Right forelimb (tissue), 1 donor: Measurements from ENCODE around the gene TDRD5.

Source experiments
- DNase-seq: peaks from one replicate; pipeline ENCODE4 v3.0.0-alpha.2; 2018

The TDRD5 gene, protein sequence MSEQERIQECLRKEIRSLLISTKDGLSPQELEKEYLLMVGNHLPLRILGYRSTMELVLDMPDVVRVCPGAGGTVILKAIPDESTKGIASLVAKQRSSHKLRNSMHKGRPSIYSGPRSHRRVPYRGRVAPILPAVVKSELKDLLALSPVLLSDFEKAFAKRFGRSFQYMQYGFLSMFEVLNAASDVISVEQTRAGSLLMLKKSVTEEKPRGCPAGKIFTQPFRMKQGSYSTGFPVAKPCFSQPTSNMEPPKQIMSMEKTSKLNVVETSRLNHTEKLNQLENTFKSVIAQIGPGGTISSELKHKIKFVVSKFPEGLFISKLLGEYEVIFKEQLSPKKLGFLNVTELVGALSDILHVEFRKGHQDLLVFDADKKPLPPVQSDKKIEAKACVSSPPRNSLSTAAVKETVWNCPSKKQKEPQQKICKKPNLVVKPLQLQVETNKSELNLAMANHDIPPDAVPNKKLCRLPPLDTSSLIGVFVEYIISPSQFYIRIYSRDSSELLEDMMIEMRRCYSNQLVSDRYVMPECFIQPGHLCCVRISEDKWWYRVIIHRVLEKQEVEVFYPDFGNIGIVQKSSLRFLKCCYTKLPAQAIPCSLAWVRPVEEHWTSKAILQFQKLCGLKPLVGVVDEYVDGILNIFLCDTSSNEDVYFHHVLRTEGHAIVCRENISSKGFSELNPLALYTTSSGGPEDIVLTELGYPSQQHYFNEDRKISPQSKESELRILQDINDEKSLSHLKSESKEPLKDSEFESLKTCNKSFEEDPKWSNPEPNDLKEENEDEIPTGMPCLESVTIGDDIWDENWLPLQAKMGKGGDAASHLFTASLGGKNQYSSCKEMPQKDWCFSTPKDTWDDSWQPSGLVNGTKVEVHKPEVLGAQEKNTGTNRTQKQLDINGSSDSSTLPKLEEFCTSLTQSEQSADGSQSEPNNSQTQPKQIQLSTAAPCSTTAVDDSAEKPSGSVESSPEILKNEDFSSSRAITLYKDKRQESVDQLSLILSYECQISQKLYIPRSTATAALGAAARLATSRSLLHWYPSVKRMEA

GRCh38 chr1:179591592-179592580 lies at the start of gene TDRD5:
Gene TDRD5, plus strand, starts transcription at chr1:179591832. Its CDS starts 784 bp downstream, at chr1:179592616.
- no peak for DNase-seq

DNA sequence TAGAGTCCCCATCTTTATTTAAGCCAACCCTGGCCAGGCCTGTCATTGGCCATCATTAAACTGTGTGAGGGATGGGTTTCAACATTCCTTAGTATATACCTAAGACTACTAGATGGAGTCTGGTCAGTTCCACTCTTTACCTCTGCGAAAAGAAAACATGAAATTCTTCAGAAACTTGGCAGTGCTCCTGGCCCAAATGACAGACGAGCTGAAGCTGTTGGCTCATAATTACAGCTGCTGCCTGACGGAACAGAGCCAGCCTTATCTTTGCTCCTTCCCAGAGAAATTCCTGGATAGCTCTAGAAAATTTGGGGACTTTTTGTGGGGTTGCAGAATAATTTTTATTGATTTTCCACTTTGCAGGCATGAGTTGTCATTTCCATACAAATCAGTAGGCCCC lies 46.3 kb upstream of the TDRD5 start:
- DNase-seq = no peak

GRCh38 chr1:179547021-179547535 lies 44.6 kb upstream of the TDRD5 start:
- no peak for DNase-seq

DNA sequence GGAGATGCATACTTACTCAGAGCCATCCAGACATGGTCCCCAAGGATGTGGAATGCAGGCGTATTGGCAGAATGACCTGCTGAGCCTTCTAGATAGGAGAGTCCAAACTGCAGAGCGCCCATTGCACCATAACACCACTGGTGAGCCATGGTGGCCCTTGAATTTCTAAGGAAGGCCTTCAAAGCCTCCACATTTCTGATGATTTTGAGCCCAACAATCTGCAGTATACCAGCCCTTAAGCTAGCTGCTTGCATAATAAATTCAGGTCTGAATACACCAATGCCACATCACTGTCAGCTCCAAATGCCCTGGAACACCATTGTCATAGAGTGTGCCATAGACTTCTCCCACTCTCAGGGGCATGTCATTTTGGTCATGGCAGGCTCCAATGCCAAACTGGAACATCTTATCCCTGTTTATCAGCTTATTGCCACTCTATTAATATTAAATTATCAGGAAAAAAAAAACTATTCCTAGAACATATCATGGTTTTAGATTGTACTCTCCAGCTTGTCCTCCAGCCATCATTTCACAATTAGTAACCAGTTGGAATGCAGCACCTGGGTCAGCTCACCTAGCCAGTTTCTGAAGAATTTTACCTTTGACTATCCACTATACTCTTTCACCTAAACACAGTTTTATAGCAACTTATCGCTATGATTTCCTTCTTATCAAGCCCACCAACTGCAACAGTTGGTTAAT lies 42.8 kb upstream of the TDRD5 start:
- no peak for DNase-seq

GRCh38 chr1:179549368-179549700 lies 42.3 kb upstream of the TDRD5 start:
- no peak for DNase-seq

- no peak for DNase-seq
Measured at GRCh38 chr1:179550746-179551682, 40.6 kb upstream of the TDRD5 start.

GRCh38 chr1:179554427-179554826 lies 37.2 kb upstream of the TDRD5 start:
- no peak for DNase-seq

GRCh38 chr1:179558078-179558477 lies 33.6 kb upstream of the TDRD5 start:
- no peak for DNase-seq

- no peak for DNase-seq
Measured at GRCh38 chr1:179575497-179576314, 15.9 kb upstream of the TDRD5 start, which contains the start of gene NPHS2. Gene NPHS2, minus strand, starts transcription at chr1:179575948. Its CDS starts 84 bp downstream, at chr1:179575864.

GRCh38 chr1:179576509-179576908 lies 15.1 kb upstream of the TDRD5 start:
- no peak for DNase-seq

DNA sequence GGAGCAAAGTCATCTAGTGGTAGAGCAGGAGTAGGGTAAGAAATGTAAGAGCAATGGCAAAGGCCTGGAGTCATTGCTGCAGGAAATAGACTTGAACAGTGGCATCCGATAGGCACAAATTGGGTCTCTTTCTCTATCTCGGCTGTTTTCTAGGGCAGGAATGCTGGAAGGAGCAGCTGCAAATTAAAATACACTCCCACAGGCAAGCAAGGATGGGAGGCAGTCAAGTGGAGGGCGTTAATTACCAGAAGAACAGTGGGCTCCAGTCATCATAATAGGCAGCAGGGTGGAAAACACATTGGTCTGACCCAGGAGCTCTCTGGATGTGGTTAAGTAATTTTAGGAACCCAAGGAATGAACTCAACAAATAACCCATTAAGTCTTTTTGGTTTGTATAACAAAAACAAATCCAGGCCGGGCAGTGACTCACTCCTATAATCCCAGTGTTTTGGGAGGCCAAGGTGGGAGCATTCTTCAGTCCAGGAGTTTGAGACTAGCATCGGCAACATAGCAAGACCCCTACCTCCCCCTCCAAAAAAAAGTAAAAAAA lies 7.8 kb upstream of the TDRD5 start:
- no peak for DNase-seq

- DNase-seq = peak; percentile 80
Measured at GRCh38 chr1:179586107-179586823, 5.4 kb upstream of the TDRD5 start.

DNA sequence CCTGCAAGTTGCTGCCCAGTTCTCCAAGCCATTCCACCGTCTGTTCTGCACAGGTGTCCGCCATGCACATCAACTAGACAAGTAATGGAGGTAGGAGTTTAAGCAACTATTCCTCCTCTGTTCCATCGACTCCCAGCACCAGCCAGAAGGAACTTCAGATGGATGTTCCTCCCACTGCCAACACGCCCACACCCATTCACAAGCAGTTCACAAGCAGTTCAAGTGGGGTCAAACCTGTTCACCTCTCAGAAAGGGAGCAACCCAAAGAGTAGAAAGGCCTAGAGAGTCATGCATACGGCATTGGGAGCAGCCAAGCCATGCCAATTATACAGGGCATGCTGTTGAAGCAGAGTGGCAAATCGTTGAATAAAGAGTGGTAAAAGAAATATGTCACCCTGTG lies 4.3 kb upstream of the TDRD5 start:
- DNase-seq = no peak

DNA sequence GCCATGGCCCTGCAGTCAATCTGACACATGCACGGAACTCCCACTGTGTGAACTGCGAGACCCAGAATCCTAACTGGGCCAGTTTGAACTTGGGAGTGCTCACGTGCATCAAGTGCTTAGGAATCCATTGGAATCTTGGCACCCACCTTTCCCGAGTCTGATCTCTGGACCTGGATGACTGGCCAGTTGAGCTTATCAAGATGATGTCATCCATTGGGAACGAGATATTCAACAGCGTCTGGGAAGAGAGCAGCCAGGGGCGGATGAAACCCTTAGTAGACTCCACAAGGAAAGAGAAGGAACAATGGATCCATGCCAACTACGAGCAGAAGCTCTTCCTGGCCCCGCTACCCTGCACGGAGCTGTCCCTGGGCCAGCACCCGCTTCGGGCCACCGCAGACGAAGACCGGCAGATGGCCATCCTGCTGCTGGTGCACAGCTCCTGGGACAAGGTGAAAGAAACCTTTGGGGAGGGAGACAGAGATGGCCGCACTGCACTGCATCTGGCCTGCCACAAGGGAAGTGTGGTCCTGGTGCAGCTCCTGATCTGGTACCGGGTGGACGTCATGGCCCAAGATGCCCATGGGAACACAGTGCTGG lies 3.1 kb upstream of the TDRD5 start:
- DNase-seq = no peak

GRCh38 chr1:179589509-179589908 lies 2.1 kb upstream of the TDRD5 start:
- no peak for DNase-seq

DNA sequence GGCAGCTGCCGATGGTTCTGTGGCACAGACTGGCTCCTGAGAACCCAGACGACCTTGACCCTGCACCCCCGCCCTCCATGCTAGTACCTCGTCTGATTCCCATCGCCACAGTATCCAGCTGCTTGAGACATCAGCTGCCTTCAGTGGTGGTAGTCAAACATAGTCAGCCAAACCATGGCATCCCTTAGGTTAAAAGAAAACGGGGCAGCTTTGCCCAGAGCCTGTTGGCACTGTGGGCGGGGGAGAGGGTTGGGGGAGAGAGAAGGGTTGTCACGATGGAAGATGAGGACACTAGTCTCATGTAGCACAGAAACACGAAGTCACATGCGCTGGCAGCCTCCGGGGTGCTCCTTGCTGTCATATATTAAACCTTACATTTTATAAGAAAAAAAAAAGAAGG lies 961 bp upstream of the TDRD5 start:
- DNase-seq = no peak

GRCh38 chr1:179591253-179591591 lies 410 bp upstream of the TDRD5 start:
- DNase-seq = no peak

GRCh38 chr1:179598631-179599030 lies 7.0 kb downstream of the TDRD5 start:
- DNase-seq = no peak
